Colonic mucosa (tissue), 4 donors: ENCODE data around the gene B4GALT6. TPM values are rescaled to one million over a fixed set of nuclear protein-coding genes. Genes with fewer than 3 reads are reported as not detected.

ENCODE experiments used
- DNase-seq: peaks from one replicate; pipeline ENCODE4 v3.0.0-alpha.2; 2020
- H3K27ac ChIP-seq: fragments of 200-600 bp; one replicate; pipeline ENCODE4 v1.8.0; 2021
- H3K27me3 ChIP-seq: fragments of 200-600 bp; one replicate; pipeline ENCODE4 v1.8.0; 2021
- H3K36me3 ChIP-seq: fragments of 200-600 bp; one replicate; pipeline ENCODE4 v1.8.0; 2021
- H3K4me1 ChIP-seq: fragments of 200-600 bp; one replicate; pipeline ENCODE4 v1.8.0; 2021; ENCODE audit warnings: mild to moderate bottlenecking
- H3K4me3 ChIP-seq: fragments of 200-600 bp; one replicate; pipeline ENCODE4 v1.8.0; 2021
- H3K9ac ChIP-seq, 2 donors: one replicate each; pipeline ENCODE4 v1.7.0; 2013; ENCODE audit warnings: control low read depth in 2 of 2, low read depth in 2 of 2, low read length in 2 of 2
- H3K9me3 ChIP-seq: fragments of 200-600 bp; one replicate; pipeline ENCODE4 v1.8.0; 2021
- intact Hi-C: fragments of 100-400 bp; cut with DNase I; formaldehyde crosslinking; loops from one replicate; pipeline ENCODE4 v1.14.1; 2022
- total RNA-seq, 2 donors: library from RNA; stranded (reverse); fragmentation: NEBNext Ultra II Directional in 1 of 2; extraction: Animal tissue kit (Norgen Biotek cat#: 25700) in 1 of 2; gene quantifications; one replicate each; pipeline ENCODE4 v1.2.1, GENCODE V29; 2021
- TF ChIP-seq, protein P1 (sequence below): fragments of 200-600 bp; IDR thresholded peaks from one replicate; pipeline ENCODE4 v1.8.0; 2022; ENCODE audit warnings: antibody characterized with exemption, mild to moderate bottlenecking
- donor health status: healthy.
- donor health status: DM: no; HTN: no; CAD: no.
- donor health status: DM: no; HTN: no; CAD: no.

B4GALT6 gene
- total RNA-seq, 2 donors from 2014 or later = 5.7 to 7.5 TPM

DNA sequence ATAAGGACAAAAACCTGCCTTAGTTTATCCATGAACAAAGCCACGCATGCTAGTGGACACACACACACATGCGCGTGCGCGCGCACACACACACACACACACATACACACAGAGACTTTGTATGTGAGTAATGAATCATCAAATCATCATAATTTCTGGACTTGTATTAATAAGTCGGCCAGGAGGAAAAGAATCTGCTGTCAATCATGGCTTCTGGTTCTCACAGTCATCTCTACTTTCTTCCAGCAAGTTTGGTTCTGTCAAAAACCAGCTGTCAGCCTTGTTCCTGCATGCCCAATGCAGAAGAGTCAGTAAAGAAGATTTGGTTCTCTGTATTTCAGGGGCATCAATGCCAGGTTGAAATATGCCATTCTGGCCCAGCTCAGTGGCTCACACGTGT, 93.8 kb downstream of the B4GALT6 start:
- Histone ChIP-seq H3K36me3 (no peaks in the 10 kb centered on the region), H3K9me3 (no peaks in the 10 kb centered on the region), H3K27ac (no peak overlapping the region), H3K9ac (no peak overlapping the region), H3K4me3 (no peak overlapping the region), H3K4me1 (no peaks in the 10 kb centered on the region), H3K27me3 (no peaks in the 10 kb centered on the region)
- TF ChIP-seq, protein P1, sequence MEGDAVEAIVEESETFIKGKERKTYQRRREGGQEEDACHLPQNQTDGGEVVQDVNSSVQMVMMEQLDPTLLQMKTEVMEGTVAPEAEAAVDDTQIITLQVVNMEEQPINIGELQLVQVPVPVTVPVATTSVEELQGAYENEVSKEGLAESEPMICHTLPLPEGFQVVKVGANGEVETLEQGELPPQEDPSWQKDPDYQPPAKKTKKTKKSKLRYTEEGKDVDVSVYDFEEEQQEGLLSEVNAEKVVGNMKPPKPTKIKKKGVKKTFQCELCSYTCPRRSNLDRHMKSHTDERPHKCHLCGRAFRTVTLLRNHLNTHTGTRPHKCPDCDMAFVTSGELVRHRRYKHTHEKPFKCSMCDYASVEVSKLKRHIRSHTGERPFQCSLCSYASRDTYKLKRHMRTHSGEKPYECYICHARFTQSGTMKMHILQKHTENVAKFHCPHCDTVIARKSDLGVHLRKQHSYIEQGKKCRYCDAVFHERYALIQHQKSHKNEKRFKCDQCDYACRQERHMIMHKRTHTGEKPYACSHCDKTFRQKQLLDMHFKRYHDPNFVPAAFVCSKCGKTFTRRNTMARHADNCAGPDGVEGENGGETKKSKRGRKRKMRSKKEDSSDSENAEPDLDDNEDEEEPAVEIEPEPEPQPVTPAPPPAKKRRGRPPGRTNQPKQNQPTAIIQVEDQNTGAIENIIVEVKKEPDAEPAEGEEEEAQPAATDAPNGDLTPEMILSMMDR = no peak
- intact Hi-C loops = no loop called here
- DNase-seq = no peak

DNA sequence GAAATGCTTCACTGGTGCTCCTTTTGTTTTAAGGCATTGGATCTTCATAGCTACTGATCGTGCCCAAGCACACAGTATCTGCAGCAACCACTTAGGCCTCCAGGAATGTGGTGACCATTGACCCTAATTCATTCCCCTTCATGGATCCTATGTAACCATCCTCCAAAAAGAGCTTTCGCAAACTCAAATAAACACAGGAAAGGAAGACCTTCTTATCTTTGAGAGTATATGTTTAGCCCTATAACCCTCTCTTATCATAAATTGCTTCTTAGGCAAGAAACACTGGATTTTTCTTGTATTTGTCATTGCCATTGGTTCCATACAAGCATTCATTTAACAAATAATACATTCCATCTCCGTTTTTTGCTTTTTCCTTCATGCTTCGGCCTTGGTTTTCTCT, 96.9 kb downstream of the B4GALT6 start:
- Histone ChIP-seq H3K27me3 (no peaks in the 10 kb centered on the region), H3K36me3 (no peaks in the 10 kb centered on the region), H3K4me3 (no peak overlapping the region), H3K4me1 (no peaks in the 10 kb centered on the region), H3K9ac (no peak overlapping the region), H3K27ac (no peak overlapping the region), H3K9me3 (no peaks in the 10 kb centered on the region)
- TF ChIP-seq, protein P1 = no peak
- no peak for DNase-seq
- intact Hi-C loops = no loop called here

DNA sequence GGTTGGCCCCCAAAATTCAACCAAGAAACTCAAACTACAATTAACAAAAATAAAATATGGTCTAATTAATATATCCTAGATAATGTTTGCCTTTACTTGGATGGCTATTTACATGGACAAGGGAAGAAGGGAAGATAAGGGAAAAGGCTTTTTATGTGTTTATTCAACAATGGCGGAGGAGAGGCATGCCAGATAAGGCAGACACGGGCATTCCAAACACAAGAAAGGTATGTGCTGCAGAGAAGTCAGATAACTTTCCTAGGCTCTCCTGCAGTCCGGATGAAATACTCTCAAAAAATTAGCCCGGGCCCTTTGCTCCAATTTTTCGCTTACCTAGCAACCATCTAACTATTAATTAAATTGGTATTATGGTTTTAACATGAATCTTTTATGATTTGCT, 97.8 kb downstream of the B4GALT6 start:
- Histone ChIP-seq H3K4me1 (no peaks in the 10 kb centered on the region), H3K27me3 (no peaks in the 10 kb centered on the region), H3K27ac (no peak overlapping the region), H3K9me3 (no peaks in the 10 kb centered on the region), H3K9ac (no peak overlapping the region), H3K4me3 (no peak overlapping the region), H3K36me3 (no peaks in the 10 kb centered on the region)
- TF ChIP-seq, protein P1 = no peak
- intact Hi-C loops = no loop called here
- DNase-seq = no peak

DNA sequence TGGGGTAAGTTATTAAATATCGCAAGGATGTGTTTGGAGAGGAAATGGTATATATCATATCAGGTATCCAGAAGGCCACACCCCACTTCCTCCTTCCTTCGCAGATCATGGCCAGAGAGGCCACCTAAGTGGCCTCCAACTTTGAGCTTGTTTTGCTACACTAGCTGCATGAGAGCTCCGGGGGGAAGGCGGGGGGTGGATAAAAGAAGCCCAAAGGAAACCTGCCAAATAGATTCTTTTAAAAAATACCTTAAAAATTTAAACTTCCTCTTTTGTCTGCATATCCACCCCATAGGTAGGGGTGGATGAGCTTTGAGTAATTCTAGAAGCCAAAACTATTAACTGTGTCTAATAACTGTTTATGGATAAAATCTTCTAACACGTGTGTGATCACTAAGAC, 98.4 kb downstream of the B4GALT6 start:
- H3K27me3 ChIP-seq = no peaks in the 10 kb centered on the region
- H3K9ac ChIP-seq = no peak overlapping the region
- TF ChIP-seq, protein P1 = no peak
- no peaks in the 10 kb centered on the region for H3K4me1 ChIP-seq
- no peak overlapping the region for H3K4me3 ChIP-seq
- no peak for DNase-seq
- no peak overlapping the region for H3K27ac ChIP-seq
- intact Hi-C loops = no loop called here
- H3K9me3 ChIP-seq = no peaks in the 10 kb centered on the region
- no peaks in the 10 kb centered on the region for H3K36me3 ChIP-seq

DNA sequence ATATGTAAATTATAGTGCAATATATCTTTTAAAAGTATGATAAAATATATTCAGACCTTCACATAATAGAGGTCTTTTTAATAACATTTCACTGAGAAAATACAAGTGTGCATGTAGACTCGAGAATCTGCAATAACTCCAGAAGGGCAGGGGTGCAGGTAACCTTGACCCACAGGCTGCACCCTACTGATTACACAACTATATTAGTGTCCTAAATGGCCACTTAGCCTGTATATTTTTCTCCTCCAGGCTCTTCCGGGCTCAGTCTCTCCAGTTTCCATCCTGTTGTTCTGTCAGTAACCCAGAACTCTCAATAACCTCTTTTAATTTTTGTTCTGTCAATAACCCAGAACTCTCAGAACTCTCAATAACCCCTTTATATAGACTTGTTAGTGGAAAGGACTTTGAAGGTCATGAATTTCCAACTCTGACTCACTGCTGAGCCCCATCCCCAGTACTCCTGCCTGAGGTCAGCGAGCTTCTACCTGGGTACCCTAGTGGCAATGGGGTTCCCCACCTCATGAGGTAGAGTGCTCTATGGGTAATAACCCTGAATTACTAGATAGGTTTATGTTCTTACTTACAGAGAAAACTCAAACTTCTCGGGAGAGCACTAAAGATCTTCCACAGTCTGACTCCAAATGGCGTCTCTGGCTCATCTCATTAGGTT, 101.1 kb downstream of the B4GALT6 start:
- Histone ChIP-seq H3K4me1 (no peaks in the 10 kb centered on the region), H3K36me3 (no peaks in the 10 kb centered on the region), H3K27ac (no peak overlapping the region), H3K9ac (no peak overlapping the region), H3K9me3 (no peaks in the 10 kb centered on the region), H3K4me3 (no peak overlapping the region), H3K27me3 (no peaks in the 10 kb centered on the region)
- TF ChIP-seq, protein P1 = no peak
- intact Hi-C loops = no loop called here
- no peak for DNase-seq
